Mucosa of gallbladder (tissue), 1 donor: ENCODE measurements around the gene ZC3H8. TPM values are rescaled to one million over a fixed set of nuclear protein-coding genes. Genes with fewer than 3 reads are reported as not detected.

Source experiments
- DNase-seq: peaks from one replicate; pipeline ENCODE4 v3.0.0-alpha.2; 2020; ENCODE audit warnings: low spot score
- total RNA-seq: library from RNA; stranded (reverse); gene quantifications from one replicate; pipeline ENCODE4 v1.2.1, GENCODE V29; 2021
- donor health status: DM: no; HTN: no; CAD: no.

ZC3H8 gene
- total RNA-seq, 1 donor from 2014 or later = 5.6 TPM

- DNase-seq = no peak
Measured at GRCh38 chr2:112195167-112195766, 59.6 kb downstream of the ZC3H8 start.

- no peak for DNase-seq
Measured at GRCh38 chr2:112194482-112194881, 60.4 kb downstream of the ZC3H8 start.

GRCh38 chr2:112194028-112194427, 60.8 kb downstream of the ZC3H8 start:
- no peak for DNase-seq

GRCh38 chr2:112189001-112189556, 65.8 kb downstream of the ZC3H8 start:
- DNase-seq = no peak

- DNase-seq = no peak
Measured at GRCh38 chr2:112187805-112188596, 66.8 kb downstream of the ZC3H8 start.

- DNase-seq = no peak
Measured at GRCh38 chr2:112187046-112187715, 67.7 kb downstream of the ZC3H8 start.

GRCh38 chr2:112185131-112185530, 69.7 kb downstream of the ZC3H8 start:
- DNase-seq = no peak

GRCh38 chr2:112184121-112184520, 70.7 kb downstream of the ZC3H8 start:
- DNase-seq = no peak

GRCh38 chr2:112183327-112184025, 71.4 kb downstream of the ZC3H8 start:
- no peak for DNase-seq

- DNase-seq = no peak
Measured at GRCh38 chr2:112182581-112183034, 72.2 kb downstream of the ZC3H8 start.

- no peak for DNase-seq
Measured at GRCh38 chr2:112181571-112182290, 73.1 kb downstream of the ZC3H8 start.

GRCh38 chr2:112175958-112176573, 78.8 kb downstream of the ZC3H8 start:
- no peak for DNase-seq

- no peak for DNase-seq
Measured at GRCh38 chr2:112175333-112175732, 79.5 kb downstream of the ZC3H8 start.

- no peak for DNase-seq
Measured at GRCh38 chr2:112174383-112174782, 80.5 kb downstream of the ZC3H8 start.

- no peak for DNase-seq
Measured at GRCh38 chr2:112173646-112174319, 81.1 kb downstream of the ZC3H8 start.

- DNase-seq = no peak
Measured at GRCh38 chr2:112170495-112170894, 84.3 kb downstream of the ZC3H8 start.

GRCh38 chr2:112168422-112169124, 86.3 kb downstream of the ZC3H8 start:
- no peak for DNase-seq

GRCh38 chr2:112166806-112167499, 87.9 kb downstream of the ZC3H8 start:
- no peak for DNase-seq

- DNase-seq = no peak
Measured at GRCh38 chr2:112165296-112165695, 89.5 kb downstream of the ZC3H8 start.
